ENCODE data around the gene PRKRA. TPM values are rescaled to one million over a fixed set of nuclear protein-coding genes. Genes with fewer than 3 reads are reported as not detected.

PRKRA gene
- total RNA-seq, 1 experiment from 2014 or later = 49.8 TPM

- no peak overlapping the region for H3K9ac ChIP-seq (ENCODE audit: low read length)
- no peaks in the 10 kb centered on the region for H3K9me2 ChIP-seq (ENCODE audit: insufficient read depth)
- H3K27me3 ChIP-seq (ENCODE audit: insufficient read depth, low read length) = no peaks in the 10 kb centered on the region
- TF ChIP-seq SIN3A (IDR thresholded peaks at IDR 0.05; ENCODE audit: low read depth) (no peak), EZH2 (IDR thresholded peaks at IDR 0.05) (no peak), SP1 (IDR thresholded peaks at IDR 0.05; ENCODE audit: low read depth) (no peak), YY1 (IDR thresholded peaks at IDR 0.05; ENCODE audit: extremely low read depth, insufficient replicate concordance, low read depth, low read length) (no peak), JUND (IDR thresholded peaks at IDR 0.05) (no peak), CTCF (IDR thresholded peaks at IDR 0.05 in 2 of 3, conservative IDR thresholded peaks at IDR 0.05 in 1 of 3; ENCODE audit: borderline replicate concordance in 1 of 3, insufficient read depth in 1 of 3, low read depth in 2 of 3, low read length in 2 of 3) (no peak), MAX (IDR thresholded peaks at IDR 0.05) (no peak), ZFX (IDR thresholded peaks at IDR 0.05) (no peak), ZNF274 (IDR thresholded peaks at IDR 0.05; ENCODE audit: low read depth, low read length) (no peak), TCF7L2 (IDR thresholded peaks at IDR 0.05; ENCODE audit: borderline replicate concordance, extremely low read depth, insufficient read depth, insufficient read length) (no peak), EGR1 (IDR thresholded peaks at IDR 0.05; ENCODE audit: low read depth) (no peak), CBX3 (IDR thresholded peaks at IDR 0.05; ENCODE audit: low read depth) (no peak), POLR2AphosphoS5 (IDR thresholded peaks at IDR 0.05; ENCODE audit: low read depth, low read length) (no peak), POLR2A (IDR thresholded peaks at IDR 0.05; ENCODE audit: borderline replicate concordance, extremely low read depth, insufficient read depth, insufficient read length) (no peak), RAD21 (IDR thresholded peaks at IDR 0.05; ENCODE audit: low read depth) (no peak), REST (IDR thresholded peaks at IDR 0.05; ENCODE audit: low read depth) (no peak), ZBTB33 (IDR thresholded peaks at IDR 0.05; ENCODE audit: extremely low read depth, insufficient replicate concordance, low read length) (no peak), CEBPB (IDR thresholded peaks at IDR 0.05; ENCODE audit: low read depth) (no peak), FOSL1 (IDR thresholded peaks at IDR 0.05; ENCODE audit: low read depth) (no peak)
- H2AFZ ChIP-seq (ENCODE audit: low read depth, low read length, poor library complexity, severe bottlenecking) = no peak overlapping the region
- H3K27ac ChIP-seq (ENCODE audit: low read depth, low read length) = no peak overlapping the region
- no peaks in the 10 kb centered on the region for H3K36me3 ChIP-seq (ENCODE audit: control insufficient read depth in 1 of 2, insufficient read depth in 2 of 2, low read length in 2 of 2)
- H3K4me1 ChIP-seq (ENCODE audit: control insufficient read depth in 1 of 2, insufficient read depth in 2 of 2, low read length in 2 of 2) = no peaks in the 10 kb centered on the region
- no peaks in the 10 kb centered on the region for H3K79me2 ChIP-seq (ENCODE audit: insufficient read depth, low read length)
- ChIA-PET RAD21 (ENCODE audit: low non-redundant PET in 1 of 2, low total read pairs in 2 of 2, uncharacterized antibody in 2 of 2, unreplicated experiment in 2 of 2) (no interaction called here), CTCF (interaction anchor here (5.0 kb wide), 1 partner anchor 12 kb away, joined by 22 read pairs; no protein-coding TSS in a partner anchor), POLR2A (no interaction called here)
- no peak overlapping the region for H3K4me3 ChIP-seq (replicated peaks in 1 of 2; ENCODE audit: low read depth in 1 of 2, low read length in 2 of 2)
- intact Hi-C loops (cut with micrococcal nuclease) = no loop called here
- H4K20me1 ChIP-seq (ENCODE audit: insufficient read depth) = 0 out of 2 replicates have a peak, but pooled peaks cover 4% of the 10 kb centered on the region
- no peaks in the 10 kb centered on the region for H3K9me3 ChIP-seq (ENCODE audit: control insufficient read depth in 1 of 2, insufficient read depth in 1 of 2, low read depth in 1 of 2, low read length in 2 of 2)
- ATAC-seq = no peak
- no peak overlapping the region for H3K4me2 ChIP-seq (ENCODE audit: low read length)
- no TSS peak for BruUV-seq (replicated peaks)
- no peak for DNase-seq (ENCODE audit: low read depth, low spot score)
These were observed 49.0 kb downstream of the PRKRA start for GRCh38 chr2:178401994-178402437.
